ENCODE data around the gene ARHGDIB. TPM values are rescaled to one million over a fixed set of nuclear protein-coding genes. Genes with fewer than 3 reads are reported as not detected.
A peak's percentile ranks its signal among the peaks of the same experiment; 100 is the strongest.

Gene ARHGDIB
- total RNA-seq, 2 experiments from 2014 or later, result 652 to 665 TPM

GRCh38 chr12:14936224-14936861 lies 25.1 kb downstream of the ARHGDIB start:
- peak overlapping the region; percentile 42 for H3K27ac Mint-ChIP-seq
- H3K36me3 Mint-ChIP-seq, result peaks cover 67% of the 10 kb centered on the region
- peaks cover 48% of the 10 kb centered on the region for H3K4me1 Mint-ChIP-seq

GRCh38 chr12:14935031-14935430 lies 26.4 kb downstream of the ARHGDIB start:
- no peak for DNase-seq
- Mint-ChIP-seq H3K4me1 (peaks cover 38% of the 10 kb centered on the region), H3K9me3 (peaks cover 3% of the 10 kb centered on the region), H3K4me3 (no peak overlapping the region), H3K27me3 (no peaks in the 10 kb centered on the region), H3K27ac (no peak overlapping the region), H3K36me3 (peaks cover 53% of the 10 kb centered on the region)

More at GRCh38 chr12:14936224-14936861, 25.1 kb downstream of the ARHGDIB start:
- no peaks in the 10 kb centered on the region for H3K27me3 Mint-ChIP-seq
- no peak overlapping the region for H3K4me3 Mint-ChIP-seq
- no peak for DNase-seq
- peaks cover 6% of the 10 kb centered on the region for H3K9me3 Mint-ChIP-seq

DNA sequence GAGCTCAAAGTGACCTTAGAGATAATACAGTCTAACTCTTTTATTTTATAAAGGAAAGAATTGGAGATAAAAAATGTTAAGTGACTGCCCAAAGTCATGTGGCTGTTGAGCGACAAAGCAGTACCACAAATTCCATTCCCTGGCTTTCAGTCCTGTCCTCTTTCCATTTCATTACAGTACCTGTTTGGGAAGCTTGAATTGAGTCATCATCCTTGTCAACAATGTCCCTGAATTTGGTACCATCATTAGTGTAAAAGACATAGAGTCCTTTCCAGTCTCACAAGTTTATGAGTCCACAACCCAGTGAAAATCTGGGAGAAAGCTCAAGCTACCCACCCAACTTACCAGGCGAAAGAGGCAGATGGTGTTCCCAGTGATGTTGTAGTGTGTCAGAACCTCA lies 26.9 kb downstream of the ARHGDIB start:
- H3K4me1 Mint-ChIP-seq, result peaks cover 33% of the 10 kb centered on the region
- H3K9me3 Mint-ChIP-seq, result peaks cover 1% of the 10 kb centered on the region
- no peak for DNase-seq
- H3K36me3 Mint-ChIP-seq, result peaks cover 48% of the 10 kb centered on the region
- no peak overlapping the region for H3K4me3 Mint-ChIP-seq
- H3K27me3 Mint-ChIP-seq, result no peaks in the 10 kb centered on the region
- H3K27ac Mint-ChIP-seq, result no peak overlapping the region

- no peak overlapping the region for H3K4me3 Mint-ChIP-seq
- H3K27ac Mint-ChIP-seq, result no peak overlapping the region
- DNase-seq, result no peak
- H3K36me3 Mint-ChIP-seq, result peaks cover 25% of the 10 kb centered on the region
- H3K27me3 Mint-ChIP-seq, result no peaks in the 10 kb centered on the region
- H3K4me1 Mint-ChIP-seq, result peaks cover 17% of the 10 kb centered on the region
- H3K9me3 Mint-ChIP-seq, result no peaks in the 10 kb centered on the region
Observed at GRCh38 chr12:14931791-14932560, 29.4 kb downstream of the ARHGDIB start.

GRCh38 chr12:14931359-14931758 lies 30.0 kb downstream of the ARHGDIB start:
- peaks cover 12% of the 10 kb centered on the region for H3K4me1 Mint-ChIP-seq

DNA sequence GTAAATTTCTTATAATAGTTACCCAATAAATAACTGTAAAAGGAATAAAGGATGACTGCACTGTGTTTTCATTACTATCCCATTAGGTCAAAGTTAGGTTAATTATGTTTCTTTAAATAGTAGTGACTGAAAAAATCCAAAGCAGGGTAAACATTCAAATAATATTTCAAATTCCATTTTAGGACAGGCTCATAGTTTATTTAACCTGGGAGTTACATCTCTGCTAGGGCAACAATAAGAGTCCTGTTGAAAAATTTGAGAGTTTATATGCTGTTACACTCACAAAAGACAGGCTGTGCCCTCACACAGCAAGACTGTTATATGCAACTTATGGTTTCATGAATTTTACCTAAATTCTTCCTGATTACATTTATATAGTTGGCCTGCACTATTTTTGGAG lies 31.1 kb downstream of the ARHGDIB start:
- Mint-ChIP-seq H3K4me1 (peaks cover 10% of the 10 kb centered on the region), H3K9me3 (no peaks in the 10 kb centered on the region), H3K27me3 (no peaks in the 10 kb centered on the region), H3K36me3 (peaks cover 16% of the 10 kb centered on the region), H3K4me3 (no peak overlapping the region), H3K27ac (no peak overlapping the region)
- DNase-seq, result no peak

More at GRCh38 chr12:14931359-14931758, 30.0 kb downstream of the ARHGDIB start:
- DNase-seq, result no peak
- H3K36me3 Mint-ChIP-seq, result peaks cover 20% of the 10 kb centered on the region
- no peak overlapping the region for H3K4me3 Mint-ChIP-seq
- H3K9me3 Mint-ChIP-seq, result no peaks in the 10 kb centered on the region
- no peaks in the 10 kb centered on the region for H3K27me3 Mint-ChIP-seq
- no peak overlapping the region for H3K27ac Mint-ChIP-seq

GRCh38 chr12:14928931-14929330 lies 32.5 kb downstream of the ARHGDIB start:
- Mint-ChIP-seq H3K36me3 (peaks cover 11% of the 10 kb centered on the region), H3K27me3 (no peaks in the 10 kb centered on the region), H3K4me3 (no peak overlapping the region), H3K27ac (no peak overlapping the region), H3K9me3 (no peaks in the 10 kb centered on the region), H3K4me1 (peaks cover 4% of the 10 kb centered on the region)
- no peak for DNase-seq

DNA sequence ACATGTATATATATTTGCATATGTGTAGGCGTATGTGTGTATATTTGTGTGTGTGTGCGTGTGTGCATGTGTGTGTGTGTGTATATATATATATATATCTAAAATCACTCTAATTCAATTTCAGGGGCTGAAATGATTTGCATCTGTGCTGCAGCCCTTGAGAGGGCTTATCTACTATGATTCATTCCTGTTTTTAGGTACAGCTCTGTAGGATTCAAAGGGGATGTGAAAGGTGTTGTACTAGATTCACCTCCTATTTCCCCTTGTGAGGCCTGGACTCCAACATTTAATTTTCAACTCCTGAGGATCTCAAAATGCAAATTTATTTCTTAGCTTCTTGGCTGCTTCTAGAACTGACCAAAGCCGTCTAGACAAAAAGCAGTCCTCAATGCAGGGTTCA lies 34.1 kb downstream of the ARHGDIB start:
- Mint-ChIP-seq H3K27me3 (no peaks in the 10 kb centered on the region), H3K4me1 (no peaks in the 10 kb centered on the region), H3K9me3 (no peaks in the 10 kb centered on the region), H3K4me3 (no peak overlapping the region), H3K36me3 (peaks cover 2% of the 10 kb centered on the region), H3K27ac (no peak overlapping the region)
- DNase-seq, result no peak

DNA sequence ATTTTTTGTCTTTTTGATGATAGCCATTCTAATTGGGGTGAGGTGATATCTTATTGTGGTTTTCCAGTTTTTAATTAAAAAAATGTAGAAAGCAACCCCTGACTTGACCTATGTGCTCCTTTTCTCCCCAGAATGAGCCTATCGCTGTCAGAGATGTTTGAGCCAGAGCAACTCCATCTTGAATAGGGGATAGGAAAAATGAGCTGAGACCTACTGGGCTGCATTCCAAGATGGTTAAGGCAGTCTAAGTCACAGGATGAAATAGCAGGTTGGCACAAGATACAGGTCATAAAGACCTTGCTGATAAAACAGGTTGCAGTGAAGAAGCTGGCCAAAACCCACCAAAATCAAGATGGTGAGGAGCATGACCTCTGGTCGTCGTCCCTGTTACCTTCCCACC lies 36.9 kb downstream of the ARHGDIB start:
- H3K4me1 Mint-ChIP-seq, result peaks cover 17% of the 10 kb centered on the region
- H3K4me3 Mint-ChIP-seq, result no peak overlapping the region

GRCh38 chr12:14923944-14924343 lies 37.5 kb downstream of the ARHGDIB start:
- peaks cover 17% of the 10 kb centered on the region for H3K4me1 Mint-ChIP-seq
- no peaks in the 10 kb centered on the region for H3K9me3 Mint-ChIP-seq
- H3K27ac Mint-ChIP-seq, result no peak overlapping the region

More for the DNA sequence above, 36.9 kb downstream of the ARHGDIB start:
- H3K9me3 Mint-ChIP-seq, result no peaks in the 10 kb centered on the region
- no peak for DNase-seq
- H3K36me3 Mint-ChIP-seq, result peaks cover 16% of the 10 kb centered on the region
- H3K27ac Mint-ChIP-seq, result no peak overlapping the region
- H3K27me3 Mint-ChIP-seq, result no peaks in the 10 kb centered on the region

GRCh38 chr12:14921218-14921617 lies 40.2 kb downstream of the ARHGDIB start:
- Mint-ChIP-seq H3K36me3 (peaks cover 36% of the 10 kb centered on the region), H3K27ac (peak overlapping the region; percentile 69), H3K4me3 (no peak overlapping the region), H3K4me1 (peaks cover 17% of the 10 kb centered on the region), H3K27me3 (no peaks in the 10 kb centered on the region), H3K9me3 (no peaks in the 10 kb centered on the region)
- DNase-seq, result no peak

More at GRCh38 chr12:14923944-14924343, 37.5 kb downstream of the ARHGDIB start:
- no peak for DNase-seq
- no peak overlapping the region for H3K4me3 Mint-ChIP-seq
- peaks cover 16% of the 10 kb centered on the region for H3K36me3 Mint-ChIP-seq
- H3K27me3 Mint-ChIP-seq, result no peaks in the 10 kb centered on the region

GRCh38 chr12:14920475-14921126 lies 40.8 kb downstream of the ARHGDIB start:
- H3K4me3 Mint-ChIP-seq, result no peak overlapping the region
- no peaks in the 10 kb centered on the region for H3K27me3 Mint-ChIP-seq
- H3K36me3 Mint-ChIP-seq, result peaks cover 38% of the 10 kb centered on the region
- peaks cover 17% of the 10 kb centered on the region for H3K4me1 Mint-ChIP-seq
- H3K9me3 Mint-ChIP-seq, result no peaks in the 10 kb centered on the region
- no peak for DNase-seq
- peak overlapping the region; percentile 69 for H3K27ac Mint-ChIP-seq

DNA sequence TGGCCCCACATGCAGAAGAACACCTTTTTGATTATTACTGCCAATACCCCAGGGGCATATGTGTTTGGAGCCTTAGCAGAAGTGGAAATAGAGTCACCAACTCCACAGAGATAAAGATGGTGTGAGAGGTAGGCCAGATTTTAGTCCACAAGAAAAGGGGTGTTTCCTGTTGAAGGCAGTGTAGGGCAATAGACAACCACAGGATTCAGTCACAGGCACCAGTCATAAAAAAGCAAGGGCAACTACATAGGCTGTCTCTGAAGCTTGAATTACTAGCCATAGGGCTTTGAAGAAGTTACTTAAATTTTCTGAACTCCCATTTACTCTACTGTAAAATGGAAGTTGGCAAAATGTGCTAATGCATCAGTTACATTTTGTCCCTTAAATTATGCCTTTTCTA lies 41.9 kb downstream of the ARHGDIB start:
- peaks cover 20% of the 10 kb centered on the region for H3K4me1 Mint-ChIP-seq
- H3K4me3 Mint-ChIP-seq, result no peak overlapping the region
- no peak overlapping the region for H3K27ac Mint-ChIP-seq
- no peak for DNase-seq
- H3K27me3 Mint-ChIP-seq, result no peaks in the 10 kb centered on the region
- peaks cover 44% of the 10 kb centered on the region for H3K36me3 Mint-ChIP-seq
- H3K9me3 Mint-ChIP-seq, result no peaks in the 10 kb centered on the region

DNA sequence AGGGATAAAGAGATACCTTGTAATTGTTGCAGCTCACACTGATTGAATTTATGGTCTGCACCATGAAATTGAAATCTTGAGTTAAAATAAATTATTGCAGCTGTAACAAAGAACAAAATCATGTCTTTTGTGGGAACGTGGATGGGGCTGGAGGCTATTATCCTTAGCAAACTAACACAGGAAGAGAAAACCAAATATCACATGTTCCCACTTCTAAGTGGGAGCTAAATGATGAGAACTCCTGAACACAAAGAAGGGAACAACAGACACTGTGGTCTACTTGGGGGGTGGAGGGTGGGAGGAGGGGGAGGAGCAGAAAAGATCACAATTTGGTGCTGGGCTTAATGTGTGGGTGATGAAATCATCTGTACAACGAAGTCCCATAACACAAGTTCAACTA lies 45.7 kb downstream of the ARHGDIB start:
- H3K27ac Mint-ChIP-seq, result no peak overlapping the region
- peaks cover 52% of the 10 kb centered on the region for H3K36me3 Mint-ChIP-seq
- peaks cover 24% of the 10 kb centered on the region for H3K4me1 Mint-ChIP-seq
- no peaks in the 10 kb centered on the region for H3K27me3 Mint-ChIP-seq
- no peaks in the 10 kb centered on the region for H3K9me3 Mint-ChIP-seq
- no peak for DNase-seq
- H3K4me3 Mint-ChIP-seq, result no peak overlapping the region

DNA sequence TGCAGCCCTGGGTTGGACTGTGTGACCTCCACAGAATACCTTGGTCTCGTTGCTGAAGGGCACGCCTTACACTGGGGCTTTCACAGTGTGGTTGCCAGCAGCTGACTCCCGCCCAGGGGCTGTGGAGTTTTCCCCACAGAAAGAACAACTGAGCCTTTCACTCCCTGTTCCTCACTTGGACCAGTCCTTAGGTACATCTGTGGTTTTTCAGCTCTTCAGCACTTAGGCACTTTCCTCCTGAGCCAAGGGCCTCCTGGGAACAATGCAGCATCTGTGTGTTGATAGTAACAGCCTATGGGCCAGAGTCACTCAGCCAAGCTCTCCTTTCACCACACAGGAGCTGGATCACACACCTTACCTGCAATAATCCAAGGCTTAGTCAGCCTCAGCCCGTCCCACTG lies 48.0 kb downstream of the ARHGDIB start:
- DNase-seq, result no peak
- Mint-ChIP-seq H3K27ac (peak overlapping the region; percentile 55), H3K36me3 (peaks cover 43% of the 10 kb centered on the region), H3K4me3 (no peak overlapping the region), H3K4me1 (peaks cover 31% of the 10 kb centered on the region), H3K9me3 (no peaks in the 10 kb centered on the region), H3K27me3 (no peaks in the 10 kb centered on the region)
